ENCODE data around the gene GLIS2. TPM values are rescaled to one million over a fixed set of nuclear protein-coding genes. Genes with fewer than 3 reads are reported as not detected.

Gene GLIS2
- total and polyA plus RNA-seq, 4 donors: 0.68 to 1.4 (median 1.1) TPM

DNA sequence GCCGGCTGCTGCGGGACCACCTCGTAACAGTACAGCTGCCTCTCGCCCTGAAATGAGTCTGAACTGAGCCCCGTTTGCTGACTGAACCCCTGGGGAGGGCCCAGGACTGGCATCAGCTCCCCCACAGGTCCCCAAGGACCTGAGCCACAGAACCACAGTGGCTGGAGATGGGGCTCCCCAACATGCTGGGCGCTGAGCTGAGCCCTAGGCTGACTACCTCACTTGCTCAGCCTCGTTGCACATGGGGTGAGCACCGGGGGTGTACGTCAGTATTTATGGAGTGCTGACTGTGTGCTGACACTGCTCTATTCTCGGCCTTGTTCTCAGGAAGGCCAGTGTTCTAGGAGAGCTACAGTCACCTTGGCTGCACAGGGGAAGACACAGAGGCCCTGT is 49.1 kb downstream of the GLIS2 start:
- H3K36me3 ChIP-seq (ENCODE audit: control insufficient read depth in 4 of 4, insufficient read depth in 3 of 4, low read depth in 1 of 4, low read length in 3 of 4): peaks cover 0 to 4% (median 3%) of the 10 kb centered on the region in 4 donors
- no peaks in the 10 kb centered on the region for H3K27me3 ChIP-seq (ENCODE audit: control insufficient read depth in 4 of 4, insufficient read depth in 4 of 4, low read length in 3 of 4)
- DNase-seq (ENCODE audit: low spot score): no peak
- H3K4me3 ChIP-seq (ENCODE audit: low read depth in 1 of 3, low read length in 3 of 3): no peak overlapping the region
- no peaks in the 10 kb centered on the region for H3K9me3 ChIP-seq (ENCODE audit: control insufficient read depth in 4 of 4, low read length in 3 of 4)
- H3K27ac ChIP-seq (ENCODE audit: low read depth in 1 of 2, low read length in 2 of 2): no peak overlapping the region
- no peak overlapping the region for H3K9ac ChIP-seq (ENCODE audit: low read depth in 1 of 2, low read length in 2 of 2)
- TF ChIP-seq EGR1 (IDR thresholded peaks at IDR 0.05; ENCODE audit: low read depth in 2 of 2): no peak
- no peak for TF ChIP-seq RAD21 (IDR thresholded peaks at IDR 0.05)
- no peak for TF ChIP-seq ZBTB33 (IDR thresholded peaks at IDR 0.05)
- no peak for TF ChIP-seq MAX (IDR thresholded peaks at IDR 0.05)
- TF ChIP-seq CTCF (IDR thresholded peaks at IDR 0.05; ENCODE audit: low read depth, low read length, missing input control): no peak
- no peak for TF ChIP-seq NR2F2 (IDR thresholded peaks at IDR 0.05)
- TF ChIP-seq YY1 (IDR thresholded peaks at IDR 0.05): no peak
- no peak for TF ChIP-seq JUND (IDR thresholded peaks at IDR 0.05)
- no peak for TF ChIP-seq HNF4G (IDR thresholded peaks at IDR 0.05)
- TF ChIP-seq GABPA (IDR thresholded peaks at IDR 0.05 in 1 of 2, conservative IDR thresholded peaks at IDR 0.05 in 1 of 2): no peak
- TF ChIP-seq, protein P1, sequence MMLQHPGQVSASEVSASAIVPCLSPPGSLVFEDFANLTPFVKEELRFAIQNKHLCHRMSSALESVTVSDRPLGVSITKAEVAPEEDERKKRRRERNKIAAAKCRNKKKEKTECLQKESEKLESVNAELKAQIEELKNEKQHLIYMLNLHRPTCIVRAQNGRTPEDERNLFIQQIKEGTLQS (IDR thresholded peaks at IDR 0.05): no peak
- TF ChIP-seq RXRA (IDR thresholded peaks at IDR 0.05): no peak
- no peak for TF ChIP-seq FOXA1 (IDR thresholded peaks at IDR 0.05)
- peaks cover 5 to 10% (median 8%) of the 10 kb centered on the region in 4 donors for H3K4me1 ChIP-seq (ENCODE audit: control insufficient read depth in 4 of 4, insufficient read depth in 4 of 4, low read length in 3 of 4)
- 94% methylated on average over 10 of the region's 10 CpGs for WGBS

- Histone ChIP-seq H3K4me1 (ENCODE audit: control insufficient read depth in 4 of 4, insufficient read depth in 4 of 4, low read length in 3 of 4) (peaks cover 5 to 11% (median 9%) of the 10 kb centered on the region in 4 donors), H3K9me3 (ENCODE audit: control insufficient read depth in 4 of 4, low read length in 3 of 4) (no peaks in the 10 kb centered on the region), H3K27me3 (ENCODE audit: control insufficient read depth in 4 of 4, insufficient read depth in 4 of 4, low read length in 3 of 4) (no peaks in the 10 kb centered on the region), H3K27ac (ENCODE audit: low read depth in 1 of 2, low read length in 2 of 2) (no peak overlapping the region), H3K4me3 (ENCODE audit: low read depth in 1 of 3, low read length in 3 of 3) (no peak overlapping the region), H3K9ac (ENCODE audit: low read depth in 1 of 2, low read length in 2 of 2) (no peak overlapping the region), H3K36me3 (ENCODE audit: control insufficient read depth in 4 of 4, insufficient read depth in 3 of 4, low read depth in 1 of 4, low read length in 3 of 4) (peaks cover 0 to 4% (median 2%) of the 10 kb centered on the region in 4 donors)
- no peak for DNase-seq (ENCODE audit: low spot score)
- TF ChIP-seq NR2F2 (IDR thresholded peaks at IDR 0.05) (no peak), CTCF (IDR thresholded peaks at IDR 0.05; ENCODE audit: low read depth, low read length, missing input control) (no peak), EGR1 (IDR thresholded peaks at IDR 0.05; ENCODE audit: low read depth in 2 of 2) (no peak), JUND (IDR thresholded peaks at IDR 0.05) (no peak), GABPA (IDR thresholded peaks at IDR 0.05 in 1 of 2, conservative IDR thresholded peaks at IDR 0.05 in 1 of 2) (no peak), MAX (IDR thresholded peaks at IDR 0.05) (no peak), FOXA2 (IDR thresholded peaks at IDR 0.05) (no peak), FOXA1 (IDR thresholded peaks at IDR 0.05) (no peak), RAD21 (IDR thresholded peaks at IDR 0.05) (no peak), ZBTB33 (IDR thresholded peaks at IDR 0.05) (no peak), TAF1 (conservative IDR thresholded peaks at IDR 0.05) (no peak)
- WGBS: 96% methylated on average over 12 of the region's 12 CpGs
These were observed 49.7 kb downstream of the GLIS2 start for GRCh38 chr16:4365615-4366014.

Data from liver (tissue), 9 donors.